ENCODE results near the gene CREG2.
A peak's percentile ranks its signal among the peaks of the same experiment; 100 is the strongest.

CREG2 gene

DNA sequence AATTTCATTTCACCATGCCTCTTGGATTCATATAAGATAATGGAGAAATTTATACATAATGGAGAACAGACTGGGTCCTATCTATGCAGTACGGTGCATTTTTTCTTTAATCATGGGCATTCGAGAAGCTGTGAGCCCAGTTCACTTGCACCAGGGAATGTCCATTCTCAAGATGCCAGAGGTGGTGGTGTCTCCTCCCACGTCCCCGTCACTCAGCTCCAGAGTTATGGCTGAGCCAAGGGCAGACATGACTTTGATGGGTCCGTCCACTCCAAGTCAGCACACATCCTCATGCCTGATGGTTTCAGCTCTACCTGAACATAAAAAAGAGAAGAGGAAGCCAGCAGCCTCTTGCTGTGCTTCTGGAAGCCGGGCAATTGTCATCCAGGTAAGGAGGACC is 42.1 kb upstream of the CREG2 start:
- DNase-seq (ENCODE audit: insufficient read length, low spot score) (no peak), FAIRE-seq (no peak)
- TF ChIP-seq, protein P1, sequence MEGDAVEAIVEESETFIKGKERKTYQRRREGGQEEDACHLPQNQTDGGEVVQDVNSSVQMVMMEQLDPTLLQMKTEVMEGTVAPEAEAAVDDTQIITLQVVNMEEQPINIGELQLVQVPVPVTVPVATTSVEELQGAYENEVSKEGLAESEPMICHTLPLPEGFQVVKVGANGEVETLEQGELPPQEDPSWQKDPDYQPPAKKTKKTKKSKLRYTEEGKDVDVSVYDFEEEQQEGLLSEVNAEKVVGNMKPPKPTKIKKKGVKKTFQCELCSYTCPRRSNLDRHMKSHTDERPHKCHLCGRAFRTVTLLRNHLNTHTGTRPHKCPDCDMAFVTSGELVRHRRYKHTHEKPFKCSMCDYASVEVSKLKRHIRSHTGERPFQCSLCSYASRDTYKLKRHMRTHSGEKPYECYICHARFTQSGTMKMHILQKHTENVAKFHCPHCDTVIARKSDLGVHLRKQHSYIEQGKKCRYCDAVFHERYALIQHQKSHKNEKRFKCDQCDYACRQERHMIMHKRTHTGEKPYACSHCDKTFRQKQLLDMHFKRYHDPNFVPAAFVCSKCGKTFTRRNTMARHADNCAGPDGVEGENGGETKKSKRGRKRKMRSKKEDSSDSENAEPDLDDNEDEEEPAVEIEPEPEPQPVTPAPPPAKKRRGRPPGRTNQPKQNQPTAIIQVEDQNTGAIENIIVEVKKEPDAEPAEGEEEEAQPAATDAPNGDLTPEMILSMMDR (IDR thresholded peaks at IDR 0.05; ENCODE audit: insufficient read depth, missing control alignments) = no peak

DNA sequence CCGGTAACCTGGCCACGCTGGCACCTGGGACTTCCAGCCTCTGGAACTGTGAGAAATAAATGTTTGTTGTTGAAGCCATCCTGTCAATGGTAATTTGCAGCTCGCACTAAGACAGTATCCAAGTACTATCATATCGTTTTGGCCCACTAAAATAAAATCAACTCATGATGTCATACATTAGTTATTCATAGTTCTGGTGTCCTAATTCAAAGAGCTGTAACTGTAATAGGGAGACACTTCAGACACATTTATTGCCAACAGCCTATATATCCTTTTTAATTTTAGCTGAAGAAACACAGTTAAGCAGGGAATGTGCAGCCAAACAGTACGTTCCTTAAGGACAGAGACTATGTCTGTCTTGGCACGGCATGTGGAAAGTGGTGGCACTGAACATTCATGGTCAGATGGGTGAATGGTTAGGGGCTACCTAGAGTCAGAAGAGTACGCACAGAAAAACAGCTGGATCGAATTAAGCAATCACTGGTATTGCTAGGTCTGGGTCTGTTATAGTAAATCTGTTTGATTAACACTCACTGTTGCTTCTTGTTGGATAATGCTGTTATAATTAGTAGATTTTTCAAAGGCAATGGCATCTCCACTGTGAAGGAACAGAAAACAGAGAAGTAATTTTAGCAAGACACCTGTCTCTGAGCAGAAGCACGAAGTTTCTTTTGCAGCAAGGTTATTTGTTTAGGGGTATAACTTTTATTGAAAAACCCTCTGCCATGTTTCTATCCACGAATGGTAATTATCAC is 41.3 kb upstream of the CREG2 start:
- no peak for FAIRE-seq
- TF ChIP-seq, protein P1 (IDR thresholded peaks at IDR 0.05; ENCODE audit: insufficient read depth, missing control alignments) = no peak
- DNase-seq (ENCODE audit: insufficient read length, low spot score) = no peak

DNA sequence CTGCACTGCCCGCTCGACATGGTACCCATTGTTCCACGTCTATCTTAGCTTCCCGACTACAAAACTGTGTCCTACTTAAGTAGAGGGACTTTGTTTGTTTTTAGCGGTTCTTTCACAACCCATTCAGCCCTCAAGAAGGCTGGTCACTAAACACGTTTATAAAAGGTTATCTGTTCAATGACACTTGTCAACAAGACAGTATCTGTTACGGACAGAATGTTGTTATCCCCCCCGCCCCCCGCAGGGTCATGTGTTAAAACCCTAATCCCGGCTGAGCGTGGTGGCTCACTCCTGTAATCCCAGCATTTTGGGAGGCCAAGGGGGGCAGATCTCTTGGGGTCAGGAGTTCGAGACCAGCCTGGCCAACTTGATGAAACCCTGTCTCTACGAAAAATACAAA is 40.4 kb upstream of the CREG2 start:
- TF ChIP-seq, protein P1 (IDR thresholded peaks at IDR 0.05; ENCODE audit: insufficient read depth, missing control alignments) = no peak
- no peak for DNase-seq (ENCODE audit: insufficient read length, low spot score)
- no peak for FAIRE-seq

DNA sequence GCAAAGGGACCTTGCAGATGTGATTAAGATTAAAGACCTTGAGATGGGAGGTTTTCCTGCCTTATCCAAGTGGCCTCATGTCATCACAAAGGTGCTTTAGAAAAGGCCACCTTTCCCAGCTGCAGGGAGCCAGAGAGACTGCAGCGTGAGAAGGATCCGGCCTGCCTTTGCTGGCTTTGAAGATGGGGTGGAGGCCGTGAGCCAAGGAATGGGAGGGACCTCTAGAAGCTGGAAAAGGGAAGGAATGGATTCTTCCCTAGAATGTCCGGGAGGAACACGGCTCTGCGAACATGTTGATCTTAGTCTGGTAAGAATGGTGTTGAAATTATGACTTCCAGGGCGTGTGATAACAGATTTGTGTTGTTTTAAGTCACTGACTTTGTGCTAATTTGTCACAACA is 39.9 kb upstream of the CREG2 start:
- TF ChIP-seq, protein P1 (IDR thresholded peaks at IDR 0.05; ENCODE audit: insufficient read depth, missing control alignments) = no peak
- FAIRE-seq (no peak), DNase-seq (ENCODE audit: insufficient read length, low spot score) (no peak)

DNA sequence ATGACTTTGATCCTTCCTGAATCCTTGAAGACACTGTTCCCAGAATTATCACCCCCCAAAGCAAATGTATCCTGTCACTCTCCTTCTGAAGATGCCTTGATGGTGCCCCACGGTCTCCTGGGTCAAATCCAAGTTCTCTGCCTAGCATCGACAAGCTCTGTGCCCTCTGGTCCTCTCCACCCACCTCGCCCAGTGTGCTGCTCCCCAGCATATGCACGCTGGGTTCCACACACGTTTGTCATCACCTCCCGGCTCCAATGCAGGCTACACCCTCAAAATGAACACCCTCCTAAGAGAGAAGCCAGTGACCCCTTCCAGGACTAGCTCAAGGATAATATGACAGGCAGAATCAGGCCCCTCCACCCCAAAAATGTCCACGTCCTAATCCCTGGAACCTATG is 39.5 kb upstream of the CREG2 start:
- no peak for DNase-seq (ENCODE audit: insufficient read length, low spot score)
- TF ChIP-seq, protein P1 (IDR thresholded peaks at IDR 0.05; ENCODE audit: insufficient read depth, missing control alignments) = no peak
- no peak for FAIRE-seq

DNA sequence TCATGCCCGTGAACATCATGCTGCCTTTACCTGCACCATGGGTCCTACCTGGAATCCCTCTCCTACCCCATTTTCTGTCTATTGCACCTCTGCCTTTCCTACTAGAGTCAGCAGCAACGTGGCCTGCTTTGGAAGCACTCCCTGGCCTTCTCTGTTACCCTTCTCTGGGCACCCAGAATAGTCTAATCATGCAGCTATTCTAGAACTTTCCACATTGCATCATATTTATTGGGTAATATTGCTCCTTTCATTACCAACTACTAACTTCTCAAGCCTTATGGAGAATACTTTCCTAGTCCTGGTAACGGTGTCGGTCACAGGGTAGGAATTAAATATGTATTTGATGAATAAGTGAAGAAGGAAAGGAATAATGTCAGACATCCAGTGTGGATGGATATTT is 33.3 kb upstream of the CREG2 start:
- DNase-seq (ENCODE audit: insufficient read length, low spot score) (no peak), FAIRE-seq (no peak)
- TF ChIP-seq, protein P1 (IDR thresholded peaks at IDR 0.05; ENCODE audit: insufficient read depth, missing control alignments) = no peak

DNA sequence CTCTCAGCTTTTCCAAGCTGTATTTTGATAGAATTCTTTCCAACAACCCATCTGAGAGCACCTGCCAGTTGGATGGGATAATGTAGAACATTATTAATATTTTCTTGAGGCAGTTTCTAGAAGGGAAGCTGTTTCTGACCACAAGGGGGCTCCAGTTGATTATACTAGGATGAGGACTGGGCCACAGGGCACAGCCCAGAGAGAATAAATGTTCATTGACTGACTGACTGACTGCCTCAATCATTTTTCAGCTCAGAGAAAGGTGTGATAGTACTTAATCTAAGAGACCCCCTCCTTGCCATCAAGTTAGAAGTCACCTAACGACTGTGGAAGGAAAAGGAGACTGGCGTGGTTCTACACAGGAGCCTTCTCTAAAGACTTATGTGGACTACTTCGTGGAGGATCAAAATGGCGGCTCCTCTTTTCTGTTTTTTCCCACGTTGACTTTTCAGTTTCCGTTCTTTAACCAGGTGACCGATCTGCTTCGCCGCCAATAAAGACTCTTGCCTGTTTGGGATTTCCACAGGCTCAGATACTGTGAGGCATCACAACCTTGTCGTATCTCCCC is 31.9 kb upstream of the CREG2 start:
- TF ChIP-seq, protein P1 (IDR thresholded peaks at IDR 0.05; ENCODE audit: insufficient read depth, missing control alignments) = peak; percentile 65
- FAIRE-seq (no peak), DNase-seq (ENCODE audit: insufficient read length, low spot score) (no peak)

Data from D721Med (cell line).